HEK293 (cell line): Measurements from ENCODE around the gene FAM169A.

Experiments used
- CTCF ChIP-seq: fragments of 450-650 bp; formaldehyde crosslinking; IDR thresholded peaks from 2 replicates; pipeline ENCODE4 v1.5.1; 2016; ENCODE audit warnings: missing biosample characterization, missing genetic modification characterization
- MYNN ChIP-seq: fragments of 450-650 bp; formaldehyde crosslinking; IDR thresholded peaks from 2 replicates; pipeline ENCODE4 v1.5.1; 2016; ENCODE audit warnings: missing biosample characterization, missing genetic modification characterization, borderline replicate concordance
- ZNF138 ChIP-seq: fragments of 450-650 bp; formaldehyde crosslinking; IDR thresholded peaks from 2 replicates; pipeline ENCODE4 v1.5.1; 2016; ENCODE audit warnings: missing biosample characterization, missing genetic modification characterization, borderline replicate concordance
- ZNF623 ChIP-seq: fragments of 450-650 bp; formaldehyde crosslinking; IDR thresholded peaks from 2 replicates; pipeline ENCODE4 v1.5.1; 2016; ENCODE audit warnings: missing biosample characterization, missing genetic modification characterization
- TF ChIP-seq, protein P1 (sequence below): fragments of 450-650 bp; formaldehyde crosslinking; IDR thresholded peaks from 2 replicates; pipeline ENCODE4 v1.5.1; 2016; ENCODE audit warnings: missing biosample characterization, missing genetic modification characterization

DNA sequence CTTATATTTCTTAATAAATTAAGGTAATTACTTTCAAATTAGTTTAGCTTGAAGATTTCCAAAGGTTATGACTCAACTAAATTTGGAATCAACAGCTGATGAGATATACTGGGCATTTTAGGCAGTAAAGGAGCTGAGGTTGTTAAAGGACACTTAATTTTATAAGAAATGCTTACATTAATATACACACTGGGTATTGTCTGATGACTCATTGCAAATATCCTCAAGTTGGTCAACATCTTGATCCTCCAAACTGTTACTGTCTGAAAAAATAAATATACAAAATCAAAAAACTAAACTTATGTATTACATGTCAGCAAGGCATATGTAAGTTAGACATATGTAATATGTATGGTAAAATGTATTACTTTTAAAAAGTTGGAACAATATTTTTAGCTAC is 102.7 kb downstream of the FAM169A start:
- no peak for TF ChIP-seq CTCF (tag by site-specific recombination)
- TF ChIP-seq ZNF623: no peak
- no peak for TF ChIP-seq ZNF138 (tag by site-specific recombination)
- TF ChIP-seq, protein P1, sequence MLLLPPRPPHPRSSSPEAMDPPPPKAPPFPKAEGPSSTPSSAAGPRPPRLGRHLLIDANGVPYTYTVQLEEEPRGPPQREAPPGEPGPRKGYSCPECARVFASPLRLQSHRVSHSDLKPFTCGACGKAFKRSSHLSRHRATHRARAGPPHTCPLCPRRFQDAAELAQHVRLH: no peak
- TF ChIP-seq MYNN (tag by site-specific recombination): no peak
